Neuronal stem cell (in vitro differentiated cells): Measurements from ENCODE around the gene THOC5.
"Not testable (repeated sequence)": the region's sequence is repeated elsewhere in the genome, so short reads cannot be mapped to it uniquely, and the experiment has no call there.

Source experiments
- DNase-seq: peaks from one replicate; pipeline ENCODE4 v3.0.0-alpha.2; 2013; ENCODE audit warnings: low spot score
- H2AFZ ChIP-seq: one replicate; pipeline ENCODE4 v1.6.1; 2013; ENCODE audit warnings: mild to moderate bottlenecking, low read length, inconsistent platforms
- H2AK5ac ChIP-seq: 2 replicates; pipeline ENCODE4 v1.6.1; 2013; ENCODE audit warnings: low read depth, mild to moderate bottlenecking, inconsistent platforms, low read length, moderate library complexity, mixed read lengths
- H2BK120ac ChIP-seq: 2 replicates; pipeline ENCODE4 v1.6.1; 2013; ENCODE audit warnings: low read depth, mild to moderate bottlenecking, inconsistent platforms, low read length, moderate library complexity, mixed read lengths
- H2BK12ac ChIP-seq: one replicate; pipeline ENCODE4 v1.6.1; 2013; ENCODE audit warnings: low read length, inconsistent platforms
- H2BK15ac ChIP-seq: 2 replicates; pipeline ENCODE4 v1.6.1; 2013; ENCODE audit warnings: mild to moderate bottlenecking, low read length, inconsistent platforms, mixed read lengths
- H2BK5ac ChIP-seq: one replicate; pipeline ENCODE4 v1.6.1; 2013; ENCODE audit warnings: inconsistent platforms, mild to moderate bottlenecking, low read length, moderate library complexity
- H3K14ac ChIP-seq: one replicate; pipeline ENCODE4 v1.6.1; 2013; ENCODE audit warnings: low read length, inconsistent platforms
- H3K18ac ChIP-seq: 2 replicates; pipeline ENCODE4 v1.6.1; 2013; ENCODE audit warnings: low read length, inconsistent platforms
- H3K23ac ChIP-seq: 2 replicates; pipeline ENCODE4 v1.6.1; 2013; ENCODE audit warnings: low read depth, mild to moderate bottlenecking, mixed read lengths, low read length, inconsistent platforms; ENCODE audit not compliant: poor library complexity
- H3K27ac ChIP-seq: replicated peaks from 3 replicates; pipeline ENCODE4 v1.5.1; 2013; ENCODE audit warnings: low read length, inconsistent platforms
- H3K27me3 ChIP-seq, 3 experiments: 2 replicates each; pipeline ENCODE4 v1.6.1; 2013; ENCODE audit warnings: low read length in 3 of 3, mild to moderate bottlenecking in 2 of 3, inconsistent platforms in 1 of 3, low read depth in 1 of 3, mixed read lengths in 1 of 3, moderate library complexity in 1 of 3; ENCODE audit not compliant: control insufficient read depth in 3 of 3, insufficient read depth in 3 of 3
- H3K36me3 ChIP-seq, 2 donors: replicated peaks in 1 of 2; 2 replicates each; pipeline ENCODE4 v1.6.1; 2013; ENCODE audit warnings: low read length in 2 of 2; ENCODE audit not compliant: control insufficient read depth in 2 of 2, insufficient read depth in 2 of 2
- H3K4ac ChIP-seq: 2 replicates; pipeline ENCODE4 v1.6.1; 2013; ENCODE audit warnings: inconsistent platforms, mild to moderate bottlenecking, low read length, moderate library complexity
- H3K4me1 ChIP-seq, 2 donors: 1 replicate in 1 of 2; 2 replicates in 1 of 2; pipeline ENCODE4 v1.6.1; 2013; ENCODE audit warnings: low read length in 2 of 2, low read depth in 1 of 2; ENCODE audit not compliant: control insufficient read depth in 2 of 2, insufficient read depth in 1 of 2
- H3K4me2 ChIP-seq: one replicate; pipeline ENCODE4 v1.6.1; 2013; ENCODE audit warnings: mild to moderate bottlenecking, low read length, inconsistent platforms; ENCODE audit not compliant: insufficient read depth, poor library complexity, severe bottlenecking
- H3K4me3 ChIP-seq, 2 donors: 2 replicates each; pipeline ENCODE4 v1.5.1; 2013; ENCODE audit warnings: low read length in 2 of 2, mild to moderate bottlenecking in 2 of 2, inconsistent platforms in 1 of 2, moderate library complexity in 1 of 2
- H3K79me1 ChIP-seq: one replicate; pipeline ENCODE4 v1.6.1; 2013; ENCODE audit warnings: low read depth, mild to moderate bottlenecking, inconsistent platforms, low read length, moderate library complexity
- H3K9ac ChIP-seq: one replicate; pipeline ENCODE4 v1.6.1; 2013; ENCODE audit warnings: mild to moderate bottlenecking, low read depth, low read length, inconsistent platforms; ENCODE audit not compliant: poor library complexity
- H3K9me3 ChIP-seq, 2 donors: replicated peaks in 1 of 2; 2 replicates each; pipeline versions ENCODE3 to v1.6.1; 2013; ENCODE audit warnings: low read length in 2 of 2, mild to moderate bottlenecking in 2 of 2, inconsistent platforms in 1 of 2, low read depth in 1 of 2, mixed read lengths in 1 of 2, moderate library complexity in 1 of 2; ENCODE audit not compliant: control insufficient read depth in 2 of 2, insufficient read depth in 1 of 2
- H4K8ac ChIP-seq: one replicate; pipeline ENCODE4 v1.6.1; 2013; ENCODE audit warnings: low read depth, mild to moderate bottlenecking, inconsistent platforms, low read length, moderate library complexity
- H4K91ac ChIP-seq: one replicate; pipeline ENCODE4 v1.6.1; 2013; ENCODE audit warnings: low read length, low read depth, mild to moderate bottlenecking, inconsistent platforms; ENCODE audit not compliant: poor library complexity
- WGBS, 2 donors: extraction: QIAGEN DNeasy Blood & Tissue Kit; methylation state at CpG; one replicate each; pipeline ENCODE4 v1.1.7; 2013; ENCODE audit warnings: missing lambda C conversion rate in 2 of 2, mixed read lengths in 1 of 2; ENCODE audit not compliant: insufficient read length in 2 of 2, insufficient replicate concordance in 1 of 2; ENCODE audit errors: extremely low coverage in 2 of 2; 5-methylcytosine and 5-hydroxymethylcytosine counted together

Gene THOC5

GRCh38 chr22:29567338-29567737 is 13.8 kb upstream of the THOC5 start:
- Histone ChIP-seq H3K4ac (no peak overlapping the region), H3K9me3 (no peaks in the 10 kb centered on the region), H3K79me1 (peaks cover 7% of the 10 kb centered on the region), H3K14ac (no peak overlapping the region), H2BK12ac (no peak overlapping the region), H2AFZ (no peak overlapping the region), H3K27me3 (no peaks in the 10 kb centered on the region), H3K23ac (no peak overlapping the region), H2BK5ac (no peak overlapping the region), H3K4me1 (no peaks in the 10 kb centered on the region), H2BK120ac (no peak overlapping the region), H2AK5ac (no peak overlapping the region), H3K4me3 (no peak overlapping the region), H3K9ac (no peak overlapping the region), H3K27ac (no peak overlapping the region), H3K4me2 (no peak overlapping the region), H4K8ac (no peak overlapping the region), H3K18ac (no peak overlapping the region), H2BK15ac (no peak overlapping the region), H4K91ac (no peak overlapping the region), H3K36me3 (peaks cover 47 to 84% of the 10 kb centered on the region in 2 donors)
- no peak for DNase-seq
- no CpG with 5 or more reads among the region's 7 CpGs for WGBS, 2 donors

GRCh38 chr22:29566513-29566912 is 13.0 kb upstream of the THOC5 start:
- H2AK5ac ChIP-seq, H2BK120ac ChIP-seq, H4K8ac ChIP-seq, H3K27ac ChIP-seq, H3K4me1 ChIP-seq, H3K9me3 ChIP-seq, H3K23ac ChIP-seq, H3K27me3 ChIP-seq, H3K4me3 ChIP-seq, H2AFZ ChIP-seq, H3K4me2 ChIP-seq, H2BK15ac ChIP-seq, H2BK12ac ChIP-seq, H3K9ac ChIP-seq, H2BK5ac ChIP-seq, H3K4ac ChIP-seq, H3K18ac ChIP-seq, DNase-seq, H3K79me1 ChIP-seq, H3K14ac ChIP-seq, H4K91ac ChIP-seq: not testable (repeated sequence)
- H3K36me3 ChIP-seq, result peaks cover 54 to 92% of the 10 kb centered on the region in 2 donors
- no CpG with 5 or more reads among the region's 7 CpGs for WGBS, 2 donors

GRCh38 chr22:29563652-29564460 is 10.3 kb upstream of the THOC5 start:
- Histone ChIP-seq H3K27me3 (no peaks in the 10 kb centered on the region), H3K4me2 (no peak overlapping the region), H2BK5ac (no peak overlapping the region), H3K18ac (no peak overlapping the region), H3K14ac (no peak overlapping the region), H3K23ac (no peak overlapping the region), H4K8ac (no peak overlapping the region), H3K9ac (no peak overlapping the region), H2BK120ac (no peak overlapping the region), H2AFZ (no peak overlapping the region), H3K79me1 (no peaks in the 10 kb centered on the region), H3K4ac (no peak overlapping the region), H3K4me1 (no peaks in the 10 kb centered on the region), H3K27ac (no peak overlapping the region), H2AK5ac (no peak overlapping the region), H2BK12ac (no peak overlapping the region), H3K36me3 (peaks cover 56 to 91% of the 10 kb centered on the region in 2 donors), H3K4me3 (no peak overlapping the region), H4K91ac (no peak overlapping the region), H2BK15ac (no peak overlapping the region), H3K9me3 (no peaks in the 10 kb centered on the region)
- WGBS, 2 donors, result no CpG with 5 or more reads among the region's 6 CpGs
- no peak for DNase-seq

DNA sequence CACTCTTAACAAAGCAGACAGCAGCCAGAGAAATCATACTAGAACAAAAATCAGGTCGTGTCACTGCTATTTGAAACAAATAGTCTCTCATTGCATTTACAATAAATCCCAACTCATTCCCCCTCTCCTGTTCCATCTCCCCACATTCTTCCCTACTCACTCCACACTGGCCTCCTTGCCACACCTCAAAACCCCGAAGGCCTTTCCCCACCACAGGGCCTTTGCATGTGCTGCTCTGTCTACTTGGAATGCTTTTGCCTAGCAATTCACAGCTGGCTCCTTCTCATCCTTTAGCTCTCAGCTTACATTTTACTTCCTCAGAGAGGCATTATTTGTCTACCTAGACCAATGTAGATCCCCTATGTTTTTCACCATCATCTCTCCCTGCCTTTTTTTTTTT is 6.3 kb upstream of the THOC5 start:
- no peaks in the 10 kb centered on the region for H3K27me3 ChIP-seq
- H3K4me2 ChIP-seq, result no peak overlapping the region
- H3K36me3 ChIP-seq, result peaks cover 65 to 92% of the 10 kb centered on the region in 2 donors
- no peak overlapping the region for H3K9ac ChIP-seq
- no peak overlapping the region for H4K8ac ChIP-seq
- H4K91ac ChIP-seq, result no peak overlapping the region
- H2BK15ac ChIP-seq, result no peak overlapping the region
- no peak overlapping the region for H3K14ac ChIP-seq
- H3K4ac ChIP-seq, result no peak overlapping the region
- no peak overlapping the region for H2AFZ ChIP-seq
- no peak overlapping the region for H2AK5ac ChIP-seq
- no peak overlapping the region for H2BK5ac ChIP-seq
- H3K4me1 ChIP-seq, result no peaks in the 10 kb centered on the region
- H3K18ac ChIP-seq, result no peak overlapping the region
- no CpG with 5 or more reads among the region's 2 CpGs for WGBS, 2 donors
- H3K4me3 ChIP-seq, result no peak overlapping the region
- no peak overlapping the region for H3K27ac ChIP-seq
- no peaks in the 10 kb centered on the region for H3K79me1 ChIP-seq
- H2BK120ac ChIP-seq, result no peak overlapping the region
- H3K23ac ChIP-seq, result no peak overlapping the region
- H2BK12ac ChIP-seq, result no peak overlapping the region
- no peak for DNase-seq
- H3K9me3 ChIP-seq, result no peaks in the 10 kb centered on the region
